Renal pelvis (tissue), 4 donors: ENCODE results near the gene LAIR2. TPM values are rescaled to one million over a fixed set of nuclear protein-coding genes. Genes with fewer than 3 reads are reported as not detected.
A peak's percentile ranks its signal among the peaks of the same experiment; 100 is the strongest.
"Not testable (repeated sequence)": the region's sequence is repeated elsewhere in the genome, so short reads cannot be mapped to it uniquely, and the experiment has no call there.

Source experiments
- DNase-seq: peaks from one replicate; pipeline ENCODE4 v3.0.0-alpha.2; 2013
- polyA plus RNA-seq, 3 donors: library from polyadenylated mRNA; unstranded; fragments of 120-200 nt; gene quantifications; one replicate each; pipeline ENCODE4 v1.2.1, GENCODE V29; 2013; ENCODE audit not compliant: insufficient read length in 3 of 3

Gene LAIR2
- polyA plus RNA-seq, 3 donors = 0.56 TPM; not detected in 2

DNA sequence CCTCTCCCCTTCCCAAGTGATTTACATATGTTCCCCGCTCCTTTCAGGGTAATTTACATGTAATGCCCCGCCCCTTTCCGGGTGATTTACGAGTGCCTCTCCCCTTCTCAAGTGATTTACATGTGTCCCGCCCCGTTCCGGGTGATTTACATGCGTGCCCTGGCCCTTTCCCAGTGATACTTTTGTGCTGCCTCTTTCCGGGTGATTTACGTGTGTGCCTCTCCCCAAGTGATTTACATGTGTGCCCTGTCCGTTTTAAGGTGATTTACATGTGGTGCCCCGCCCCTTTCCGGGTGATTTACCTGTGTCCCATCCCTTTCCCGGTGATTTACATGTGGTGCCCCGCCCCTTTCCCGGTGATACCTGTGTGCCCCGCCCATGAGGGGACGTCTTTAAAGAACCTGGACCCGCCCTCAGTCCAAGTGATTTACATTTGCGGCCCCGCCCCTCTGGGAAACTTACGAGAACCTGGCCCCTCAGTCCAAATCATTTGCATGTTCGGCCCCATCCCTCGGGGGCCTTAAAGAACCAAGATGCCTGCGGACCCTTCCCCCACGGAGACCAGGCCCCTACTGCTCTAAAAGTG lies 38.5 kb upstream of the LAIR2 start:
- peak; percentile 87 for DNase-seq

- DNase-seq = peak; percentile 87
Observed at GRCh38 chr19:54464630-54465425, 37.8 kb upstream of the LAIR2 start.

- DNase-seq = no peak
Observed at GRCh38 chr19:54465426-54466109, 37.1 kb upstream of the LAIR2 start.

- not testable (repeated sequence) for DNase-seq
Observed at GRCh38 chr19:54466110-54466480, 36.5 kb upstream of the LAIR2 start.

DNA sequence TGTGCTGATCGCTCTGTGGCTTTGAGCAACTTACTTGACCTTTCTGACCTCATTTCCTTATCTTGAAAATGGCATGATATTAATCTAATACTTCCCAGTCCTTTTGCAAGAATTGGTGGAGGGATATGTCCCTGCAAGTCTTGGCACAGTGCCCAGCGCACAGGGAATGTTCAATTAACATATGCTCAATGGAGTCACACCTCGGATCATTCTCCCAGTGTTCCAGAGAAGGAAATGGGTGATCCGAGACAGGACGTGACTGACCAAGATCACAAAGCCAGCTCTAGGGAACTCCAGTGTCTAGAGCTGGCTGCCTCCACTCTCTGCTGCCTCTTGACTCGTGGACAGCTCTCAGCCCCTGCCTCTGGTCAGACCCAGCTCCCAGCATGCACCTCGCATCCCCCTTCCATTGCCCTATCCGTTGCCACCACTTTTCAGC lies 33.1 kb upstream of the LAIR2 start:
- DNase-seq = no peak

- DNase-seq = no peak
Observed at GRCh38 chr19:54470276-54470887, 32.2 kb upstream of the LAIR2 start.

GRCh38 chr19:54470991-54471782 lies 31.4 kb upstream of the LAIR2 start:
- DNase-seq = no peak

DNA sequence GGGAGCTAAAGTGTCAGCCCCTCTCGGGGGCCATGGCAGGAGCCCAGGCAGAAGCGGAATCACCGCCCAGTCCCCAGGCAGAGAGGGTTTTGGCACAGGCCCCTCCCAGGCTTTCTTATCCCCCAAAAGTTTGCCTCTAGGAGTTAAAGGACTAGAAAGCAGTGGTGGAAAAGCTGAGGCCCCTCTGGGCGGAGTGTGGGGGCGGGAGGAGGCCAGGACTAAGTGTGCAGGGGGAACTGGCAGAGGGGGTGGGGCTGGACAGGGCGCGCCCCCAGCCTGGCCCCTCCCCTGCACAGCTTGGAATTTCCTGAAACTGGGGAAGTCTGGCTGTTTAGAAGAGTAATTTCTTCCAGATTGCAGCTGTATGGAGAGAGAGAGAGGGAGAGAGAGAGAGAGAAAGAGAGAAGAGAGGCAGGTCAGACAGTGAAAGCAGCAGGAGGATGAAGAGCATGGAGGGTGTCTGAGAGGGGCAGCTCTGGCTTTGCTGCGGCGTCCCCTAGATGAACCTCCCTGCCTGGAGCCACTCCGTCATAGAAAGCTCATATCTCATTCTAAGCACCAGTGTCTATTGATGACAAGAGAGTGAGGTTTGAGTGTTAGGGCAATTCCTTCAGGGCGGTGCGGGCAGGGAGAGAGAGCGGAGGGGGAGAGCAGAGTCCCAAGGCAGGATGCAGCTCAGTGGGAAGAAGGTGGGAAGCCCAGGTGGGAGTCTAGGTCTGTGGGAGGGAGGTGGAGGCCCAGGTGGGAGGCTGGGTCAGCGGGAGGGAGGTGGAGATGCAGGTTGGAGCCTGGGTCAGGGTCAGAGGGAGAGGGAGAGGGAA lies 29.4 kb upstream of the LAIR2 start, which contains the start of gene CDC42EP5:
TSS of gene CDC42EP5 (minus strand) at position 226 of the 821 bp plus-strand sequence. CDS start 7,749 bp downstream, outside the sequence.
- peak; percentile 91 for DNase-seq

DNA sequence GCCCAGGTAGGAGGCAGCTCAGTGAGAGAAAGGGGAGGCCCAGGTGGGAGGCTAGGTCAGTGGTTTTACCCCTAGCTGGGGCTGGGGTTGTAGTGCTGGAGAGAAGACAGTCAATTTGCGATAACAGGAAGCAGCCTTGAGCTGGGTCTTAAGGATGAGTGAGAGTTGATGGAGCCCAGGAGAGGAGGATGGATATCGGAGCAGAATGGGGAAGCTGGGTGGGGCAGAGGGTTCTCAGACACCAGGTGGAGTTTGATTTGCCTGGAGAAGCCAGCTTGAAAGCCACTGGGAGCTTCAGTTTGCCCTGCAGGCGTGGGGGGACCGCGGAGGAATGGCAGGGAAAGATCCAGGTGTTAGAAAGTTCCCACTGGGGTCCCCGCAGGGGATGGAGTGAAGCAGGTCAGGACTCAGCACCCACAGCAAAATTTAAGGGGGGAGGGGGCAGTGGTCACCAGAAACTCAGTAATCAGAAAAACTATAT lies 28.7 kb upstream of the LAIR2 start:
- DNase-seq = no peak

- no peak for DNase-seq
Observed at GRCh38 chr19:54475706-54476105, 26.9 kb upstream of the LAIR2 start.

DNA sequence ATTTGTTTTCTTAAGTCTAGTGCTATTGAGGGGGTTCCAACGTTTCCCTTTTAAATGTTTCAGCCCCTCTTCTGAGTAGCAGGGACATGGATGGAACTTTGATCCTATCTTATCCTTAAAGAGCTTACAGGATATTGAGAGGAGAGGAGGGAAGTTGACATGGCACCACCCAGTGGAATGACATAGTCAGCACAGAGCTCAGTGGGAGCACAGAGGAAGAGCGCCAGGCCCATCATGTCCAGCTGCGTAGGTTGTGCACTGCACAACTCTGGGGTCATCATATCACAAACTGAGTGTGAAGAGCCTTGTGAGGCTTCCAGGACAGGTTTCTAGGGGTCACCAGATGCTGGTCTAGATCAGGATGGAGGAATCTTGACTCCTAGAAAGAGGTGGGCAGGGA lies 25.0 kb upstream of the LAIR2 start:
- no peak for DNase-seq

DNA sequence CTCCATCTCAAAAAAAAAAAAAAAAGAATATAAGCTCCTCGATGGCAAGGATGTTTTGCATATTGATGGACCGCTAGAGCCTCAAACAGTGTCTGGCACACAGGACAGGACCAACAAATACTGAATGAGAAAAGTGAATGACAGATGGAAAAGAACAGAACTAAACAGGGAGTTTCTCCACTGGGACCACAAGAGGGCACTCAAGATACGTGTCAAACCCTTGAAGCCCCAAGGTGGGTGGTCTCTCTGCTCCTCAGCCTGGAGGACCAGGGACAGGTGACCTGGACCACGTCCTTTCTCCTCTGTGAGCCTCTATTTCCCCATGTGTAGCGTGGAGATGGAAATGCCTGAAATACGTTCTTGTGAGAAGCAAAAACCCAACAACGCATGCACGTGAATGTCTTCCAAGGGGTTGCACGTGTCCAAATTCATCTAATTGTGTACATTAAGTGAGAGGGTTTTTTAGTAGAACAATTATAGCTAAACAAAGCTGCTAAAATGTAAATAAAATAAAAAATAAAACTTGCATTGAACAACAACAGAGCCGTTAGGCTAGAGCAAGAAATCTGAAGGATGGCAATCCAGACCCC lies 23.9 kb upstream of the LAIR2 start:
- DNase-seq = peak; percentile 60

DNA sequence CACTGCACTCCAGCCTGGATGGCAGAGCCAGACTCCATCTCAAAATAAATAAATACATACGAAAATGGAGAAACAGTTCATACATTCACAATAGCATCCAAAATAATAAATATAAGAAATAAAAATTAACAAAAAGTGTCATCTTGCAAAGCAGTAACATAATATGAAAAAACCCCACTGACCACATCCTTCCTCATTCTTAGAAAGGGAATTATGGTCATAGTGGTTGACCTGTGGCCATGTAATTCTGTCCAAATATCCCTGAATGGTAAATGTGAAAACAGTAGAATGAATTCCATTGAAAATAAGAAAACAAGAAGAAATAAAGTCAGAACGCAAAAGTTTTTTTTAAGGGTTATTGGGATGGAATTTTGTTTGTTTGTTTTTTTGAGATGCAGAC lies 22.6 kb upstream of the LAIR2 start:
- no peak for DNase-seq

DNA sequence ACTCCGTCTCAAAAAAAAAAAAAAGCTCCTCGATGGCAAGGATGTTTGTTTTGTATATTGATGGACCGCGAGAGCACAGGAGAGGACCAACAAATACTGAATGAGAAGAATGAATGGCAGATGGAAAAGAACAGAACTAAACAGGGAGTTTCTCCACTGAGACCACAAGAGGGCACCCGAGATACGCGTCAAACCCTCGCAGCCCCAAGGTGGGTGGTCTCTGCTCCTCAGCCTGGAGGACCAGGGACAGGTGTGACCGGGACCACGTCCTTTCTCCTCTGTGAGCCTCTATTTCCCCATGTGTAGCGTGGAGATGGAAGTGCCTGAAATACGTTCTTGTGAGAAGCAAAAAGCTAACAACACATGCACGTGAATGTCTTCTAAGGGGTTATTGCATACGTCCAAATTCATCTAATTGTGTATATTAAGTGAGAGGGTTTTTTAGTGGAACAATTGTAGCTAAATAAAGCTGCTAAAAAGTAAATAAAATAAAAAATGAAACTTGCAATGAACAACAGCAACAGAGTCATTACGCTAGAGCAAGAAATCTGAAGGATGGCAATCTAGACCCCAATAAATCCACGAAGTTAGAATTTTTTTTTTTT lies 21.2 kb upstream of the LAIR2 start:
- peak; percentile 59 for DNase-seq

- no peak for DNase-seq
Observed at GRCh38 chr19:54482889-54483288, 19.7 kb upstream of the LAIR2 start.

DNA sequence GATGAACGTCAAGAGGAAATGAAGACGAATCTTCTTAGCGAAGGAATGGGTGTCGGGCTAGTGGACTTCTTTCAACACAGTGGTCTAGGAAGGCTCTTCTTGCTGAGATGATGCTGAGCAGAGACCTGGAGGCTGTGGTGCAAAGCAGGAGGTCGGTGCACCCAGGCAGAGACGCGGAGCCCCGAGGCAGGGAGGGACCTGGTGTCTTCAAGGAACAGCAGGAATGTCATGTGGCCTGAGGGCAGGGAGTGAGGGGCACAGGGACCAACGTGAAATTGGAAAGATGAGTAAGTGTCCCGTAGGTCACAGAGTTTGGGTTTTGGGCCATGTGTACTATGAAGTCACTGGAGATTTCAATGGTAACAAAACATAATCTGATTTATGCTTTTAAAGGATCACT lies 18.2 kb upstream of the LAIR2 start:
- no peak for DNase-seq

- no peak for DNase-seq
Observed at GRCh38 chr19:54485851-54486250, 16.8 kb upstream of the LAIR2 start.

GRCh38 chr19:54489341-54489740 lies 13.3 kb upstream of the LAIR2 start:
- DNase-seq = no peak

- DNase-seq = no peak
Observed at GRCh38 chr19:54489766-54490165, 12.9 kb upstream of the LAIR2 start.

DNA sequence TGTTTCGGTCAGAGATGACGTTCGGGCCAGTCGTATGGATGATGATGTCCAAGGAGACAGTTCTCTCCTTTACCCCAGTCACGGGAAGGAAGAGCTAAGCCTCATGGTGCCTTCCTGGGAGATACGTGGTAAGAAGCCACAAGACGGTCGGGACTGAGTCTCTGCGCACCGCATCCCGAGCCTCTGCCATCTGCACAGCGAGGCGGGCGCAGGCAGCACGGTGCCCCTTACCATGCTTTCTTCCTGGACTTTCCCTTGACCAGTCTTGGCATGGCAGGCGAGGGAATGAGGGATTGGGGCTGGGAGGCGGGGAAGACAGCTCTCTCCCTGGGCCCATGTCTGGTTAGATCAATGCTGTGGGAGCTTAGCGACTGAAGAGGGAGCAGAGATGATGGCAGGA lies 10.1 kb upstream of the LAIR2 start:
- no peak for DNase-seq
